HepG2 (cell line): ENCODE results near the gene VIPR1.

Experiments used
- ARNT2 ChIP-seq: sonication (generic); formaldehyde crosslinking; IDR thresholded peaks from 2 replicates; pipeline ENCODE4 v1.8.0; 2022; ENCODE audit warnings: mild to moderate bottlenecking, low read depth, missing genetic modification reagents, moderate library complexity
- CTCF ChIP-seq: sonication (generic); formaldehyde crosslinking; IDR thresholded peaks from 2 replicates; pipeline ENCODE4 v1.5.0; 2020; ENCODE audit warnings: mild to moderate bottlenecking, missing genetic modification reagents, moderate library complexity
- ETS1 ChIP-seq: sonication (generic); formaldehyde crosslinking; IDR thresholded peaks from 2 replicates; pipeline ENCODE4 v1.4.0; 2020; ENCODE audit warnings: missing genetic modification reagents
- HCFC1 ChIP-seq: fragments of 150-350 bp; IDR thresholded peaks from 2 replicates; pipeline ENCODE4 v1.6.1; 2014; ENCODE audit warnings: low read depth, low read length
- JUN ChIP-seq: sonication (generic); formaldehyde crosslinking; IDR thresholded peaks from 2 replicates; pipeline ENCODE4 v1.4.0; 2020; ENCODE audit warnings: mild to moderate bottlenecking, missing genetic modification reagents
- MAFK ChIP-seq, 2 experiments: IDR thresholded peaks in 1 of 2; conservative IDR thresholded peaks in 1 of 2; 2 replicates each; pipeline ENCODE4 v1.6.1; 2011; ENCODE audit warnings: improper control_type of control experiment in 2 of 2, low read length in 2 of 2
- NFE2L2 ChIP-seq: fragments of 150-350 bp; IDR thresholded peaks from 2 replicates; pipeline ENCODE4 v1.6.1; 2014; ENCODE audit warnings: low read length
- NR1H2 ChIP-seq: sonication (generic); formaldehyde crosslinking; IDR thresholded peaks from 2 replicates; pipeline ENCODE4 v1.8.1; 2022; ENCODE audit warnings: low read depth, missing genetic modification reagents, borderline replicate concordance
- POLR2A ChIP-seq, 2 experiments: IDR thresholded peaks; 2 replicates each; pipeline ENCODE4 v1.6.1; 2011; ENCODE audit warnings: low read depth in 2 of 2, low read length in 2 of 2, mild to moderate bottlenecking in 1 of 2, moderate library complexity in 1 of 2; ENCODE audit not compliant: insufficient read depth in 1 of 2
- SMARCC2 ChIP-seq: fragments of 450-650 bp; IDR thresholded peaks from 2 replicates; pipeline ENCODE4 v1.6.1; 2017; ENCODE audit warnings: antibody characterized with exemption, mild to moderate bottlenecking
- ZNF724P ChIP-seq: sonication (generic); formaldehyde crosslinking; IDR thresholded peaks from 2 replicates; pipeline ENCODE4 v1.8.0; 2022; ENCODE audit warnings: missing genetic modification reagents, borderline replicate concordance

- TF ChIP-seq MAFK (conservative IDR thresholded peaks at IDR 0.05 in 1 of 2, IDR thresholded peaks at IDR 0.05 in 1 of 2; ENCODE audit: low read length in 2 of 2): no peak
- TF ChIP-seq HCFC1: no peak
- no peak for TF ChIP-seq ZNF724P (CRISPR knock-in tag)
- TF ChIP-seq POLR2A (IDR thresholded peaks at IDR 0.05; ENCODE audit: insufficient read depth in 1 of 2, low read depth in 2 of 2, low read length in 2 of 2): no peak
- no peak for TF ChIP-seq ETS1
- TF ChIP-seq ARNT2: no peak
- TF ChIP-seq JUN (CRISPR knock-in tag): no peak
- TF ChIP-seq CTCF (CRISPR knock-in tag): no peak
- TF ChIP-seq NFE2L2: no peak
- TF ChIP-seq SMARCC2: no peak
- TF ChIP-seq NR1H2 (CRISPR knock-in tag): no peak
Measured at GRCh38 chr3:42520336-42520735, 17.9 kb downstream of the VIPR1 start.
